ENCODE data around the gene ACOX3.

DNA sequence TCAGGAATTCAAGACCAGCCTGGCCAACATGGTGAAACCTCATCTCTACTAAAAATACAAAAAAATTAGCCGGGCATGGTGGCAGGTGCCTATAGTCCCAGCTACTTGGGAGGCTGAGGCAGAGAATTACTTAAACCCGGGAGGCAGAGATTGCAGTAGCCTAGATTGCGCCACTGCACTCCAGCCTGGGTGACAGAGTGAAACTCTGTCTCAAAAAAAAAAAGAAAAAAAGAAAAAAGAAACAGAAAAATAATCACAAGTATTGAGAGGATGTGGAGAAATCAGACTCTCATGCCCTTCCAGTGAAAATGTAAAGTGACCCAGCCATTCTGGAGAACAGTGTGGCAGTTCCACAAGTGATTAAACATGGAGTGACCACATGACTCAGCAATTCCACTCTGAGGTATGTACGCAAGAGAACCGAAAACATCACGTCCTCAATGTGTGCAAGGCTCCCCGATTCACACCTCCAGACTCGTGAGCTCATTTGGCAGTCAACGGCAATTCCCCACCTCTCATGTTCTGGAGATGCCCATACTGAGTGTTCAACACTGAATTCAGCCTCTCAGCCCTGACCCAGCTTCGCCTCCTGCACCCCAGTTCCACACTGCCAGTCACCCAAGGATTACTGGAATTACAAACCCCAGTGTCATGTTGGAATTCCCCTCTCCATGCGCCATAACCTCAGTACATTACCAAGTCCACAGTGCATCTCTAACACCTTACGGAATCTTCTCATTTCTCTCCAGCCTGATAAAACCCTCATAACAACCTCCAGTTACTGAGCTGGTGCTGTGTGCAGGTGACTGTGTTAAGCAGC is 21.1 kb downstream of the ACOX3 start:
- TF ChIP-seq CTCF (conservative IDR thresholded peaks at IDR 0.05): no peak
- TF ChIP-seq ZFX (IDR thresholded peaks at IDR 0.05): no peak
